Suprapubic skin (tissue), 4 donors: ENCODE results near the gene RTEL1.

Source experiments
- EP300 ChIP-seq: sonication (generic); formaldehyde crosslinking; IDR thresholded peaks from one replicate; pipeline ENCODE4 v1.6.1; 2017; ENCODE audit warnings: antibody characterized with exemption
- POLR2A ChIP-seq, 2 donors: fragments of 450-650 bp; IDR thresholded peaks; one replicate each; pipeline ENCODE4 v1.6.1; 2017; ENCODE audit warnings: antibody characterized with exemption in 2 of 2, mild to moderate bottlenecking in 2 of 2, moderate library complexity in 2 of 2
- POLR2AphosphoS5 ChIP-seq, 3 donors: sonication (generic); formaldehyde crosslinking; IDR thresholded peaks; one replicate each; pipeline ENCODE4 v1.6.1; 2017; ENCODE audit warnings: antibody characterized with exemption in 3 of 3
- TF ChIP-seq, protein P1 (sequence below), 2 donors: fragments of 200-600 bp in 1 of 2; fragments of 450-650 bp in 1 of 2; sonication (generic) in 1 of 2; IDR thresholded peaks; one replicate each; pipeline ENCODE4 v1.5.1; 2016 to 2019; ENCODE audit warnings: antibody characterized with exemption in 2 of 2, mild to moderate bottlenecking in 1 of 2, moderate library complexity in 1 of 2

DNA sequence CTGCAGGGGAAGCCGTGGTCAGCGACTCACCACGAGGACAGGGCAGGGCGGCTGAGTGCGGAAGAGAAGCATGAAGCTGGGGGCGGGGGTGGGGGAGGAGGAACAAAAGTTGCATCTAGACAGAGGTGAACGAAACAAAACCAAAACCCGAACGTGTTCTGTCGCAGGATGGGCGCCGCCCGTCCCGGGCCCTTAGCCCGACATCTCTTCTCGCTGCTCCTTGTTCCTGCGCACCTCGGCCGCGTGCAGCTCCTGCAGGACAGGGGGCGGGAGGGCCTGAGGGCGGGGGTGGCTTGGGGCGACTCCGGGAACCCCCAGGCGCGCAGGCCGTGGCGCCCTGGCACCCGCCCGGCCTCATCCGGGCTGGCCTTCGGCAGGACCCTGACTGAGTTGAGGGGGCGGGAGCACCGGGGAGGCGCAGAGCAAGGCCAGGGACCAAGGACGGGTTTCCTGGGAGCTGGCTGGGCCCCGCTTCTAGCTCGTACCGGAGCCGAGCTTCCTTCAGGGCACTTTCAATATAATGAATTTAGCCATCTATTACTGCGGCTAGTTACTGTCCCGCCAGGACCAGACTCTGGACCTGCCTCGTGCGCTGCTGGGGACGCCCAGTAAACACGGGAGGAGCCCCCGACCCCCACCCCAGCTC, 16.8 kb upstream of the RTEL1 start:
- TF ChIP-seq, protein P1, sequence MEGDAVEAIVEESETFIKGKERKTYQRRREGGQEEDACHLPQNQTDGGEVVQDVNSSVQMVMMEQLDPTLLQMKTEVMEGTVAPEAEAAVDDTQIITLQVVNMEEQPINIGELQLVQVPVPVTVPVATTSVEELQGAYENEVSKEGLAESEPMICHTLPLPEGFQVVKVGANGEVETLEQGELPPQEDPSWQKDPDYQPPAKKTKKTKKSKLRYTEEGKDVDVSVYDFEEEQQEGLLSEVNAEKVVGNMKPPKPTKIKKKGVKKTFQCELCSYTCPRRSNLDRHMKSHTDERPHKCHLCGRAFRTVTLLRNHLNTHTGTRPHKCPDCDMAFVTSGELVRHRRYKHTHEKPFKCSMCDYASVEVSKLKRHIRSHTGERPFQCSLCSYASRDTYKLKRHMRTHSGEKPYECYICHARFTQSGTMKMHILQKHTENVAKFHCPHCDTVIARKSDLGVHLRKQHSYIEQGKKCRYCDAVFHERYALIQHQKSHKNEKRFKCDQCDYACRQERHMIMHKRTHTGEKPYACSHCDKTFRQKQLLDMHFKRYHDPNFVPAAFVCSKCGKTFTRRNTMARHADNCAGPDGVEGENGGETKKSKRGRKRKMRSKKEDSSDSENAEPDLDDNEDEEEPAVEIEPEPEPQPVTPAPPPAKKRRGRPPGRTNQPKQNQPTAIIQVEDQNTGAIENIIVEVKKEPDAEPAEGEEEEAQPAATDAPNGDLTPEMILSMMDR (IDR thresholded peaks at IDR 0.05), result no peak
- TF ChIP-seq POLR2AphosphoS5 (IDR thresholded peaks at IDR 0.05) (no peak), EP300 (no peak), POLR2A (IDR thresholded peaks at IDR 0.05) (no peak)
